DMS153 (cell line): ENCODE measurements around the gene FXYD1.
"Not testable (repeated sequence)": the region's sequence is repeated elsewhere in the genome, so short reads cannot be mapped to it uniquely, and the experiment has no call there.

Experiments
- DNase-seq: peaks from one replicate; lab custom pipeline; 2025; lab: John Stamatoyannopoulos, UW

FXYD1 gene

GRCh38 chr19:35138305-35138892, at the start of gene FXYD1:
TSS of gene FXYD1 (plus strand) at chr19:35138824. CDS start at chr19:35140080, 1,256 bp downstream.
- no peak for DNase-seq

- no peak for DNase-seq
These were observed 49.1 kb upstream of the FXYD1 start for GRCh38 chr19:35089554-35089953.

- DNase-seq, result no peak
These were observed 48.5 kb upstream of the FXYD1 start for GRCh38 chr19:35090160-35090505.

- peak; percentile 55 for DNase-seq
These were observed 48.0 kb upstream of the FXYD1 start for GRCh38 chr19:35090506-35091214.

- DNase-seq, result no peak
These were observed 45.2 kb upstream of the FXYD1 start for GRCh38 chr19:35093430-35093829.

- DNase-seq, result no peak
These were observed 44.5 kb upstream of the FXYD1 start for GRCh38 chr19:35093941-35094647.

GRCh38 chr19:35094656-35095055, 44.0 kb upstream of the FXYD1 start:
- no peak for DNase-seq

GRCh38 chr19:35095667-35096368, 42.8 kb upstream of the FXYD1 start:
- DNase-seq, result no peak

GRCh38 chr19:35098413-35099049, 40.1 kb upstream of the FXYD1 start:
- DNase-seq, result no peak

GRCh38 chr19:35099155-35099896, 39.3 kb upstream of the FXYD1 start:
- no peak for DNase-seq

- DNase-seq, result no peak
These were observed 38.7 kb upstream of the FXYD1 start for GRCh38 chr19:35099897-35100275.

GRCh38 chr19:35100588-35101533, 37.8 kb upstream of the FXYD1 start:
- no peak for DNase-seq

- not testable (repeated sequence) for DNase-seq
These were observed 36.7 kb upstream of the FXYD1 start for GRCh38 chr19:35101949-35102348.

- not testable (repeated sequence) for DNase-seq
These were observed 35.0 kb upstream of the FXYD1 start for GRCh38 chr19:35103614-35104013.

GRCh38 chr19:35104361-35104760, 34.3 kb upstream of the FXYD1 start:
- DNase-seq, result no peak

- no peak for DNase-seq
These were observed 33.6 kb upstream of the FXYD1 start for GRCh38 chr19:35105047-35105410.

GRCh38 chr19:35105411-35106290, 33.0 kb upstream of the FXYD1 start:
- no peak for DNase-seq

GRCh38 chr19:35106291-35106583, 32.4 kb upstream of the FXYD1 start:
- DNase-seq, result no peak

GRCh38 chr19:35106898-35107541, 31.6 kb upstream of the FXYD1 start:
- DNase-seq, result no peak
